ENCODE measurements around the gene VSIR. TPM values are rescaled to one million over a fixed set of nuclear protein-coding genes. Genes with fewer than 3 reads are reported as not detected.

The VSIR gene
- total RNA-seq, 2 donors from 2014 or later: 36.1 to 56.0 TPM

DNA sequence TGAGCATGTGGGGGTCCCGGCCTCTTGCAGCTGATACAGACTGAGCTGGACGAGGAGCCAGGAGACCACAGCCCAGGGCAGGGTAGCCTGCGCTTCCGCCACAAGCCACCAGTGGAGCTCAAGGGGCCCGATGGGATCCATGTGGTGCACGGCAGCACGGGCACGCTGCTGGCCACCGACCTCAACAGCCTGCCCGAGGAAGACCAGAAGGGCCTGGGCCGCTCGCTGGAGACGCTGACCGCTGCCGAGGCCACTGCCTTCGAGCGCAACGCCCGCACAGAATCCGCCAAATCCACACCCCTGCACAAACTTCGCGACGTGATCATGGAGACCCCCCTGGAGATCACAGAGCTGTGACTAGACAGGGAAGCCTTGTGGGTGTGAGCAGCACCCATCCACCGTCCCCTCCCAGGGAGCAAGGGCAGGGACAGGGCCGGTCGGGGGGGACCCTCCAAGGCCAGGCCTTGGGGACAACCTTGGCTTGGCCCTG lies 41.6 kb upstream of the VSIR start:
- Histone ChIP-seq H3K36me3 (peaks cover 52% of the 10 kb centered on the region), H3K27me3 (no peaks in the 10 kb centered on the region), H3K4me3 (no peak overlapping the region), H3K9me3 (no peaks in the 10 kb centered on the region), H3K27ac (no peak overlapping the region), H3K4me1 (peaks cover 0 to 53% of the 10 kb centered on the region in 2 donors)
- TF ChIP-seq, protein P1, sequence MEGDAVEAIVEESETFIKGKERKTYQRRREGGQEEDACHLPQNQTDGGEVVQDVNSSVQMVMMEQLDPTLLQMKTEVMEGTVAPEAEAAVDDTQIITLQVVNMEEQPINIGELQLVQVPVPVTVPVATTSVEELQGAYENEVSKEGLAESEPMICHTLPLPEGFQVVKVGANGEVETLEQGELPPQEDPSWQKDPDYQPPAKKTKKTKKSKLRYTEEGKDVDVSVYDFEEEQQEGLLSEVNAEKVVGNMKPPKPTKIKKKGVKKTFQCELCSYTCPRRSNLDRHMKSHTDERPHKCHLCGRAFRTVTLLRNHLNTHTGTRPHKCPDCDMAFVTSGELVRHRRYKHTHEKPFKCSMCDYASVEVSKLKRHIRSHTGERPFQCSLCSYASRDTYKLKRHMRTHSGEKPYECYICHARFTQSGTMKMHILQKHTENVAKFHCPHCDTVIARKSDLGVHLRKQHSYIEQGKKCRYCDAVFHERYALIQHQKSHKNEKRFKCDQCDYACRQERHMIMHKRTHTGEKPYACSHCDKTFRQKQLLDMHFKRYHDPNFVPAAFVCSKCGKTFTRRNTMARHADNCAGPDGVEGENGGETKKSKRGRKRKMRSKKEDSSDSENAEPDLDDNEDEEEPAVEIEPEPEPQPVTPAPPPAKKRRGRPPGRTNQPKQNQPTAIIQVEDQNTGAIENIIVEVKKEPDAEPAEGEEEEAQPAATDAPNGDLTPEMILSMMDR (IDR thresholded peaks at IDR 0.05): no peak
- DNase-seq (ENCODE audit: low spot score): no peak

DNA sequence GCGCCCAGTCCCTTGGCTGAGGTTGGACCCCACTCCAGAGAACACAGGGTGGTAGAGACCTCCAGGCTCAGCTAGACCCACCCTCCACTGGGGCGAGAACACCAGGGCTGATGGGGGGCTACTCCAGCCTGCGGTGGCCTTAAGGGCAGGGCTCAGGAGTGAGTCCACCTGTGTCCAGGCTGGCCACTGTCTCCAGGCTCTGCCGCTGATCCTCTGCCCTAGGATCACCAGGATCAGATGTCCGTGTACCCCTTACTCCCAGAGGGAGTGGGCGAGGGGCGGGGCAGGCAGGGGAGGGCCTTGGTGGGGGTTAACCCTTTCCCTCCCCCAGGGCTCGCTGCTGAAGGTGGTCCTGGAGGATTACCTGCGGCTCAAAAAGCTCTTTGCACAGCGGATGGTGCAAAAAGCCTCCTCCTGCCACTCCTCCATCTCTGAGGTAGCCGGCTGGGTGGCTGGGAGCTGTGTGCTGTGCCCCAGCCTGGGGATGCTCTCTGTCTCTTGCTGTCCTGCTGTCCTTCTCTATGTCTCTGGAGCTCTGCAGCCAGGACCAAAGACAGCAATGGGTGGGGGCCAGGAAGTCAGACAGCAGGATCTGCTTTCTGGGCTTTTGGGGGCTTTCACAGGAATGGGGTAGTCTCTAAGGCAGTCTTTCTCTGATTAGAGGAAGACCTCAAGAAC lies 39.7 kb upstream of the VSIR start:
- Histone ChIP-seq H3K9me3 (no peaks in the 10 kb centered on the region), H3K4me3 (no peak overlapping the region), H3K36me3 (peaks cover 33% of the 10 kb centered on the region), H3K27ac (no peak overlapping the region), H3K4me1 (peaks cover 0 to 41% of the 10 kb centered on the region in 2 donors), H3K27me3 (no peaks in the 10 kb centered on the region)
- TF ChIP-seq, protein P1 (IDR thresholded peaks at IDR 0.05): no peak
- no peak for DNase-seq (ENCODE audit: low spot score)

DNA sequence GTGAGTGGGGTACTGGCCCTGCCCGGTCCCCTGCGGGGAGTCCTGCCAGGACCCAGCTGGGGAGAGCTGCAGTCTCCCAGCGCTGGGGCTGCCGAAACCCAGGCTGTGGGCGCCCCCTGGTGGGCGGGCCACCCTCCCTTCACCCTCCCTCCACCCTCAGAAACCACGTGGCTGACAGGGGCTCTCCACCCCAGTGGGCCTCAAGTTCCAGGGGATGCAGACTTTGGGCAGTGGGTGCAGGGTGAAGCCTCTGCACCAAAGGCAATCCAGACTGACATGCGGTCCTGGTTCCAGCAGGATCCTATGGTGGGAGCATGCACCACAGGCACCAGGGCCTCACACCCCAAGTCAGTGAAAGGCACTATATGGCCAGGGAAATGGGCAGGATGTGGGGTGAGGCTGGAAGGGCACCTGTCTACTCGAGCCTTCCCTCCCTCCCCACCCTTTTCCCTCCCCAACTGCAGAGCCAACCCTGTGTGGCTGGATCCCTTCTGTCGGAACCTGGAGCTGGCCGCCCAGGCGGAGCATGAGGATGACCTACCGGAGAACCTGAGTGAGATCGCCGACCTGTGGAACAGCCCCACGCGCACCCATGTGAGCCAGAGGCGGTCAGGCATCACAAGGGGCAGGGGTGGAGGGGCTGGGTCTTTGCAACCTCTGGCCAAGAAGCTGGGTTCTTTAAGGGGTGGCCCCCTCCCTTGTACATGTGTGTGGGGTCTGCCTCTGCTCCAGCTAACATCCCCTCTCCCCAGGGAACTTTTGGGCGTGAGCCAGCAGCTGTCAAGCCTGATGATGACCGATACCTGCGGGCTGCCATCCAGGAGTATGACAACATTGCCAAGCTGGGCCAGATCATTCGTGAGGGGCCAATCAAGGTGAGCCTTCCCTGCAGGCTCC lies 38.9 kb upstream of the VSIR start:
- TF ChIP-seq, protein P1 (IDR thresholded peaks at IDR 0.05): peak; percentile 73 to 89
- peak; percentile 68 for DNase-seq (ENCODE audit: low spot score)
- no peaks in the 10 kb centered on the region for H3K27me3 ChIP-seq
- H3K27ac ChIP-seq: no peak overlapping the region
- H3K4me1 ChIP-seq: peaks cover 0 to 33% of the 10 kb centered on the region in 2 donors
- H3K36me3 ChIP-seq: peaks cover 25% of the 10 kb centered on the region
- H3K4me3 ChIP-seq: no peak overlapping the region
- no peaks in the 10 kb centered on the region for H3K9me3 ChIP-seq

DNA sequence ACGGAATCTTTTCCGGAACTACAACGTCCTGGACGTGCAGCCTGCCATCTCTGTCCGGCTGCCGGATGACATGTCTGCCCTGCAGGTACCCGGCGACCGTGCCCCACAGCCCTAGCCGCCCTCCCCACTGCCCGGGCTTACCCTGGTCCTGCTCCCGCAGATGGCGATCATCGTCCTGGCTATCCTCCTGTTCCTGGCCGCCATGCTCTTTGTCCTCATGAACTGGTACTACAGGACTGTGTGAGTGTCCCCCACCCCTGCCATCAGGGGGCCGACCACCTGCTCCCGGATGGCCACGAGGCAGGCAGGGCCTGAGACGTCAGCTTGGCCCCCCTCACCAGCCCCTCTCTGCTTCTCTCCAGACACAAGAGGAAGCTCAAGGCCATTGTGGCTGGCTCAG lies 38.0 kb upstream of the VSIR start:
- Histone ChIP-seq H3K4me3 (no peak overlapping the region), H3K36me3 (peaks cover 16% of the 10 kb centered on the region), H3K9me3 (no peaks in the 10 kb centered on the region), H3K4me1 (peaks cover 0 to 24% of the 10 kb centered on the region in 2 donors), H3K27ac (no peak overlapping the region), H3K27me3 (no peaks in the 10 kb centered on the region)
- no peak for DNase-seq (ENCODE audit: low spot score)
- TF ChIP-seq, protein P1 (IDR thresholded peaks at IDR 0.05): no peak

DNA sequence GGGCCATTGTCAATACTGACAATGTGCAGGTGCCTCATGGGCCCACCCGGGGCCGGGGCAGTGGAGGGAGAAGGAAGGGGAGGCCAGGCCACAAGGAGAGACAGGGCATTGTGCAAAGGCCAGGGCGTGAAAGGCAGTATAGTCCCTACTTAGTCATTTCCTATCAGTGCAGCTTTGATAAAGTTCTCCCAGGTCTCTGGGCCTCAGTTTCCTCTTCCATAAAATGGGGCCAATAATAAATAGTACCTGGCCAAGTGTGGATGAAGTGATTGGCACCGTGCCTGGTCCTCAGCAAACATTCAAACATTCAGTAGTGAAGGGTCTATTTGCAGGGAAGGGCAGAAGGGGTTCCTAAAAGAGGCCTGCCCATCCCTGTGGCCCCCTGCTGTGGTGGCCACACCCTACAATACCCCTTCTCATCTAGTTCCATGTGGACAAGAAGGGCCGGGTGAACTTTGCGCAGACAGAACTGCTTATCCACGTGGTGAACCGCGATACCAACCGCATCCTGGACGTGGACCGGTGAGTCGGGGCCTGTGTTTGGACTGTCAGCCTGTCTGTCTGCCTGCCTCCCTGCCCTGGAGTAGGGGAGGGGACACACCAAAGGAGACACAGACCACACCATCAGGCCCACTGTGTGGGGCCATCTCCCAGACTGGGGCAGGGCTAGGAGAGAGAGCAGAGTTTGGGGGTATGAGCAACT lies 36.9 kb upstream of the VSIR start:
- no peak for DNase-seq (ENCODE audit: low spot score)

More for the DNA sequence above, 36.9 kb upstream of the VSIR start:
- Histone ChIP-seq H3K4me3 (no peak overlapping the region), H3K4me1 (peaks cover 0 to 17% of the 10 kb centered on the region in 2 donors), H3K9me3 (no peaks in the 10 kb centered on the region), H3K36me3 (peaks cover 4% of the 10 kb centered on the region), H3K27me3 (no peaks in the 10 kb centered on the region), H3K27ac (no peak overlapping the region)
- TF ChIP-seq, protein P1 (IDR thresholded peaks at IDR 0.05): no peak

Measured in right atrium auricular region (tissue), 2 donors.